ENCODE data around the gene CTIF.

DNA sequence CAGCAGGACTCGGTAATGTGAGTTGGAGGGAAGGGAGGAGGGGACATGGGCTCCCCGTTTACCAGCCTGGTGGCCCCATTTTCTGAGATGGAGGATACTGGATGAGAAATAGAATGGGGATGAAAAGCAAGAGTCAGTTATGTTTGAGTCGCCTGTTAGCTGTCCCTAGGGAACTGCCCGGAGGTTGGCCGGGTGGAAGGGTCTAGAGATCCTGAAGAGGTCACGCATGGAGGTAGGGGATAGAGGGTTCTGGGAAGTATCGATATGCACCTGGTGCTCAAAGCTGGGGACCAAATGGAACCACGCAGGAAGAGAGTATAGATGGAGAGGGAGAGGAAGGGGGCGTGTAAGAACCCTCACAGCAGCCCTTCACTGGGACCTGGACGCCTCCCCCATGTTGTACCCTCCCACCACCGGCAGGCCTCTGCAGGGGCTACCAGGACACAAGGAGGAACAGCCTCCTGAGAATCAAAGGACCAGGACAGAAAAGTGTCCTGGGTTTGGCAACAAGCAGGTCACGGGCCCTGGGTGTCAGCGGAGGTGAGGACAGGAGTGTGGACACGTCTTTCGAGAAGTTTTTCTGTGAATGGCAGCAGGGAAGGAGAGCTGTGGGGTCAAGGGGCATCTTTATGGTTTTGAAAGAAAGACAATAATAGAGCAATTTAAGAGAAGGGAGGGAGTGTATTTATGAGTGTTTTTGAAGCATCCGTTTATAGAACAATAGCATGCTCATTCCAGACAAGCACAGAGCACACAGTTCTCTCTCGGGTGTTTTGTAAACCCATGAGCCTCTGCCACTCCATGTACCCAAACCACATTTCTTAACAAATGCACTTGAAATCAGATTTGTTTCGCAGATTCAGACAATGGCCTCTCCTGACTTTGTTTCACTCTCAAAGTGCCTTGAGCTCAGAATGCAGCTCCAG, 279.8 kb downstream of the CTIF start:
- no peak for TF ChIP-seq REST (IDR thresholded peaks at IDR 0.05; ENCODE audit: insufficient read depth in 1 of 2, low read depth in 2 of 2, low read length in 1 of 2)
- TF ChIP-seq CTCF (IDR thresholded peaks at IDR 0.05), result no peak
- TF ChIP-seq POLR2AphosphoS5 (IDR thresholded peaks at IDR 0.05; ENCODE audit: low read depth, low read length), result no peak
